ENCODE data around the gene POU4F2.

- TF ChIP-seq, protein P1, sequence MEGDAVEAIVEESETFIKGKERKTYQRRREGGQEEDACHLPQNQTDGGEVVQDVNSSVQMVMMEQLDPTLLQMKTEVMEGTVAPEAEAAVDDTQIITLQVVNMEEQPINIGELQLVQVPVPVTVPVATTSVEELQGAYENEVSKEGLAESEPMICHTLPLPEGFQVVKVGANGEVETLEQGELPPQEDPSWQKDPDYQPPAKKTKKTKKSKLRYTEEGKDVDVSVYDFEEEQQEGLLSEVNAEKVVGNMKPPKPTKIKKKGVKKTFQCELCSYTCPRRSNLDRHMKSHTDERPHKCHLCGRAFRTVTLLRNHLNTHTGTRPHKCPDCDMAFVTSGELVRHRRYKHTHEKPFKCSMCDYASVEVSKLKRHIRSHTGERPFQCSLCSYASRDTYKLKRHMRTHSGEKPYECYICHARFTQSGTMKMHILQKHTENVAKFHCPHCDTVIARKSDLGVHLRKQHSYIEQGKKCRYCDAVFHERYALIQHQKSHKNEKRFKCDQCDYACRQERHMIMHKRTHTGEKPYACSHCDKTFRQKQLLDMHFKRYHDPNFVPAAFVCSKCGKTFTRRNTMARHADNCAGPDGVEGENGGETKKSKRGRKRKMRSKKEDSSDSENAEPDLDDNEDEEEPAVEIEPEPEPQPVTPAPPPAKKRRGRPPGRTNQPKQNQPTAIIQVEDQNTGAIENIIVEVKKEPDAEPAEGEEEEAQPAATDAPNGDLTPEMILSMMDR (IDR thresholded peaks at IDR 0.05; ENCODE audit: insufficient read depth, low read length, poor library complexity, severe bottlenecking) = no peak
- no peak for TF ChIP-seq EZH2phosphoT487 (conservative IDR thresholded peaks at IDR 0.05; ENCODE audit: low read length)
These were observed 16.8 kb downstream of the POU4F2 start for GRCh38 chr4:146655521-146655856.

Data from SU-DHL-6 (cell line).